GM12878 (cell line): ENCODE measurements around the gene PPAN. TPM values are rescaled to one million over a fixed set of nuclear protein-coding genes. Genes with fewer than 3 reads are reported as not detected.

ENCODE experiments used
- EED ChIP-seq: sonication (generic); IDR thresholded peaks from 2 replicates; pipeline ENCODE4 v1.6.1; 2016; ENCODE audit warnings: antibody characterized with exemption, low read depth
- GABPA ChIP-seq: IDR thresholded peaks from 2 replicates; pipeline ENCODE4 v1.6.1; 2014; ENCODE audit warnings: antibody characterized with exemption, low read depth, mild to moderate bottlenecking, inconsistent platforms
- IRF4 ChIP-seq: IDR thresholded peaks from 2 replicates; pipeline ENCODE4 v1.6.1; 2011; ENCODE audit warnings: low read depth, low read length
- JUNB ChIP-seq: IDR thresholded peaks from 2 replicates; pipeline ENCODE4 v1.6.1; 2016; ENCODE audit warnings: antibody characterized with exemption, mild to moderate bottlenecking
- KLF5 ChIP-seq: fragments of 450-650 bp; IDR thresholded peaks from 2 replicates; pipeline ENCODE4 v1.6.1; 2014; ENCODE audit warnings: mild to moderate bottlenecking; ENCODE audit not compliant: partially characterized antibody
- MAX ChIP-seq: IDR thresholded peaks from 2 replicates; pipeline ENCODE4 v1.6.1; 2012; ENCODE audit warnings: low read depth, low read length, improper control_type of control experiment
- MEF2A ChIP-seq: IDR thresholded peaks from 2 replicates; pipeline ENCODE4 v1.6.1; 2011; ENCODE audit warnings: low read depth, mild to moderate bottlenecking, low read length, moderate library complexity; ENCODE audit not compliant: insufficient read depth
- MEF2B ChIP-seq: fragments of 450-650 bp; IDR thresholded peaks from 2 replicates; pipeline ENCODE4 v1.6.1; 2018; ENCODE audit warnings: mild to moderate bottlenecking, moderate library complexity; ENCODE audit not compliant: partially characterized antibody, poor library complexity, severe bottlenecking
- MYC ChIP-seq: IDR thresholded peaks from 2 replicates; pipeline ENCODE4 v1.6.1; 2011; ENCODE audit warnings: mild to moderate bottlenecking, low read length, moderate library complexity, inconsistent platforms; ENCODE audit not compliant: insufficient read depth, insufficient replicate concordance, insufficient read length, severe bottlenecking
- NBN ChIP-seq: fragments of 450-650 bp; IDR thresholded peaks from 2 replicates; pipeline ENCODE4 v1.6.1; 2016
- NKRF ChIP-seq: fragments of 450-650 bp; conservative IDR thresholded peaks from 2 replicates; pipeline ENCODE4 v1.6.1; 2017; ENCODE audit warnings: mild to moderate bottlenecking, moderate library complexity
- SKIL ChIP-seq: fragments of 450-650 bp; IDR thresholded peaks from 2 replicates; pipeline ENCODE4 v1.6.1; 2017; ENCODE audit warnings: mild to moderate bottlenecking, low read depth, inconsistent platforms; ENCODE audit not compliant: poor library complexity, severe bottlenecking
- SMAD1 ChIP-seq: fragments of 450-650 bp; IDR thresholded peaks from 2 replicates; pipeline ENCODE4 v1.6.1; 2018; ENCODE audit warnings: mild to moderate bottlenecking, low read depth; ENCODE audit not compliant: partially characterized antibody
- TBL1XR1 ChIP-seq: IDR thresholded peaks from 2 replicates; pipeline ENCODE4 v1.6.1; 2012; ENCODE audit warnings: low read depth, low read length, improper control_type of control experiment
- ZSCAN29 ChIP-seq: fragments of 450-650 bp; IDR thresholded peaks from 2 replicates; pipeline ENCODE4 v1.6.1; 2017; ENCODE audit warnings: mild to moderate bottlenecking, moderate library complexity
- polyA plus RNA-seq, 11 experiments: library from polyadenylated mRNA; depleted of rRNA in 4 of 11; unstranded in 6 of 11; stranded (reverse) in 5 of 11; fragments of >200 nt; fragmentation: Nextera tagmentation in 4 of 11; fragmentation: Illumina TruSeq in 1 of 11; extraction: Ambion mirVana in 4 of 11; extraction: Trizol in 1 of 11; gene quantifications; 1 replicate in 1 of 11; 2 replicates in 10 of 11; pipeline versions ENCODE4 v1.2.1 to v1.2.3, GENCODE V29; 2011 to 2016; ENCODE audit warnings: inconsistent platforms in 2 of 11, missing spikeins in 2 of 11, low read depth in 1 of 11
- total RNA-seq, 4 experiments: library from RNA; depleted of rRNA in 3 of 4; stranded (reverse); fragments of >200 nt in 3 of 4; fragmentation: Illumina TruSeq in 1 of 4; extraction: Trizol in 1 of 4; gene quantifications; 2 replicates each; pipeline versions ENCODE4 v1.2.1 to v1.2.3, GENCODE V29; 2013 to 2021
- TF ChIP-seq, protein P1 (sequence below): IDR thresholded peaks from 2 replicates; pipeline ENCODE4 v1.6.1; 2011; ENCODE audit warnings: borderline replicate concordance, low read depth, mild to moderate bottlenecking, moderate library complexity, low read length; ENCODE audit not compliant: insufficient read depth, poor library complexity, severe bottlenecking
- TF ChIP-seq, protein P2 (sequence below): fragments of 450-650 bp; formaldehyde crosslinking; IDR thresholded peaks from 2 replicates; pipeline ENCODE4 v1.4.0; 2022; ENCODE audit warnings: mild to moderate bottlenecking, moderate library complexity
- TF ChIP-seq, protein P3 (sequence below): IDR thresholded peaks from 2 replicates; pipeline ENCODE4 v1.6.1; 2012; ENCODE audit warnings: low read depth, low read length, improper control_type of control experiment

Gene PPAN
- total and polyA plus RNA-seq, 10 of the 15 experiments (the other 5 are each of a cell fraction or from before 2014, with no cell fraction given), result 2.1 to 171 (median 108) TPM

GRCh38 chr19:10106100-10106936 is at the start of gene PPAN (continued):
- TF ChIP-seq SKIL, result no peak
- peak; percentile 31 for TF ChIP-seq KLF5
- TF ChIP-seq IRF4, result 0 out of 2 replicates have a peak, but pooled peaks have one; percentile 6
- peak; percentile 77; the same call in 1 of the 2 replicates for TF ChIP-seq TBL1XR1
- TF ChIP-seq, protein P1, sequence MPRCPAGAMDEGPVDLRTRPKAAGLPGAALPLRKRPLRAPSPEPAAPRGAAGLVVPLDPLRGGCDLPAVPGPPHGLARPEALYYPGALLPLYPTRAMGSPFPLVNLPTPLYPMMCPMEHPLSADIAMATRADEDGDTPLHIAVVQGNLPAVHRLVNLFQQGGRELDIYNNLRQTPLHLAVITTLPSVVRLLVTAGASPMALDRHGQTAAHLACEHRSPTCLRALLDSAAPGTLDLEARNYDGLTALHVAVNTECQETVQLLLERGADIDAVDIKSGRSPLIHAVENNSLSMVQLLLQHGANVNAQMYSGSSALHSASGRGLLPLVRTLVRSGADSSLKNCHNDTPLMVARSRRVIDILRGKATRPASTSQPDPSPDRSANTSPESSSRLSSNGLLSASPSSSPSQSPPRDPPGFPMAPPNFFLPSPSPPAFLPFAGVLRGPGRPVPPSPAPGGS, result no peak
- peak; percentile 95 for TF ChIP-seq GABPA
- TF ChIP-seq MEF2B, result peak; percentile 85
- TF ChIP-seq MYC, result peak; percentile 99
- TF ChIP-seq, protein P2, sequence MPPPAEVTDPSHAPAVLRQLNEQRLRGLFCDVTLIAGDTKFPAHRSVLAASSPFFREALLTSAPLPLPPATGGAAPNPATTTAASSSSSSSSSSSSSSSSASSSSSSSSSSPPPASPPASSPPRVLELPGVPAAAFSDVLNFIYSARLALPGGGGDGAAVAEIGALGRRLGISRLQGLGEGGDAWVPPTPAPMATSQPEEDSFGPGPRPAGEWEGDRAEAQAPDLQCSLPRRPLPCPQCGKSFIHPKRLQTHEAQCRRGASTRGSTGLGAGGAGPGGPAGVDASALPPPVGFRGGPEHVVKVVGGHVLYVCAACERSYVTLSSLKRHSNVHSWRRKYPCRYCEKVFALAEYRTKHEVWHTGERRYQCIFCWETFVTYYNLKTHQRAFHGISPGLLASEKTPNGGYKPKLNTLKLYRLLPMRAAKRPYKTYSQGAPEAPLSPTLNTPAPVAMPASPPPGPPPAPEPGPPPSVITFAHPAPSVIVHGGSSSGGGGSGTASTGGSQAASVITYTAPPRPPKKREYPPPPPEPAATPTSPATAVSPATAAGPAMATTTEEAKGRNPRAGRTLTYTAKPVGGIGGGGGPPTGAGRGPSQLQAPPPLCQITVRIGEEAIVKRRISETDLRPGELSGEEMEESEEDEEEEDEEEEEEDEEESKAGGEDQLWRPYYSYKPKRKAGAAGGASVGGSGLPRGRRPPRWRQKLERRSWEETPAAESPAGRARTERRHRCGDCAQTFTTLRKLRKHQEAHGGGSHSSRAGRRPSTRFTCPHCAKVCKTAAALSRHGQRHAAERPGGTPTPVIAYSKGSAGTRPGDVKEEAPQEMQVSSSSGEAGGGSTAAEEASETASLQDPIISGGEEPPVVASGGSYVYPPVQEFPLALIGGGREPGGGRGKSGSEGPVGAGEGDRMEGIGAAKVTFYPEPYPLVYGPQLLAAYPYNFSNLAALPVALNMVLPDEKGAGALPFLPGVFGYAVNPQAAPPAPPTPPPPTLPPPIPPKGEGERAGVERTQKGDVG, result no peak
- TF ChIP-seq, protein P3, sequence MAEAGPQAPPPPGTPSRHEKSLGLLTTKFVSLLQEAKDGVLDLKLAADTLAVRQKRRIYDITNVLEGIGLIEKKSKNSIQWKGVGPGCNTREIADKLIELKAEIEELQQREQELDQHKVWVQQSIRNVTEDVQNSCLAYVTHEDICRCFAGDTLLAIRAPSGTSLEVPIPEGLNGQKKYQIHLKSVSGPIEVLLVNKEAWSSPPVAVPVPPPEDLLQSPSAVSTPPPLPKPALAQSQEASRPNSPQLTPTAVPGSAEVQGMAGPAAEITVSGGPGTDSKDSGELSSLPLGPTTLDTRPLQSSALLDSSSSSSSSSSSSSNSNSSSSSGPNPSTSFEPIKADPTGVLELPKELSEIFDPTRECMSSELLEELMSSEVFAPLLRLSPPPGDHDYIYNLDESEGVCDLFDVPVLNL, result 0 out of 2 replicates have a peak, but pooled peaks have one; percentile 42
- TF ChIP-seq JUNB, result no peak
- TF ChIP-seq ZSCAN29, result no peak
- 0 out of 2 replicates have a peak, but pooled peaks have one; percentile 43 for TF ChIP-seq EED
- no peak for TF ChIP-seq SMAD1
- peak; percentile 97 for TF ChIP-seq NKRF
- TF ChIP-seq MEF2A, result no peak
- TF ChIP-seq NBN, result no peak
- TF ChIP-seq MAX, result peak; percentile 100
